ENCODE measurements around the gene EDNRA.

The EDNRA gene

DNA sequence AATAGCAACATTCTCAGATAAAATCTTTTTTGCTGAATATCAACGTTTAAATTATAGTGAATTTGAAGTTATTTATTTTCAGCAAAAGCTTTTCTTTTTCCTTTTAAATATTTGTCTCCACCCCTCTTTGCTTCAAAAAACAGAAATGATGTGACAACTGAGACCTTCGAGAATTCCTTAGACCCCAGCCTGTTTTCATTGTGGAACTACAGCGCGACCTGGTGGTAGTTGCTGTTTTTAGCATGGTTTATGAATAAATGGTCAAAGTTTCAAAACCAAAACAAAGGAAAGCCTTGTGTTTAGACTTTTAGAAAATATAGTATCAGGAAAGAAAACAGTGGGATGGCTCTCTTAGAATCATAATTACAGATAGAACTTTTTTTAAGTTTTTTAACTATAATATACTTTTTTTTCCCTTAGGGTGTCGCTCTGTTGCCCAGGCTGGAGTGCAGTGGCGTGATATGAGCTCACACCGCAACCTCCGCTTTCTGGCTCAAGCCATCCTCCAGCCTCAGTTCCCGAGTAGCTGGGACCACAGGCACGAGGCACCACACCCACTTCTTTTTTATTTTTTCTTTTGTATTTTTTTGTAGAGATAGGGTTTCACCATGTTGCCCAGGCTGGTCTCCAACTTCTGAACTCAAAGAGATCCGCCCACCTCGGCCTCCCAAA lies 109.5 kb downstream of the EDNRA start:
- peak; percentile 1 to 32 for DNase-seq

DNA sequence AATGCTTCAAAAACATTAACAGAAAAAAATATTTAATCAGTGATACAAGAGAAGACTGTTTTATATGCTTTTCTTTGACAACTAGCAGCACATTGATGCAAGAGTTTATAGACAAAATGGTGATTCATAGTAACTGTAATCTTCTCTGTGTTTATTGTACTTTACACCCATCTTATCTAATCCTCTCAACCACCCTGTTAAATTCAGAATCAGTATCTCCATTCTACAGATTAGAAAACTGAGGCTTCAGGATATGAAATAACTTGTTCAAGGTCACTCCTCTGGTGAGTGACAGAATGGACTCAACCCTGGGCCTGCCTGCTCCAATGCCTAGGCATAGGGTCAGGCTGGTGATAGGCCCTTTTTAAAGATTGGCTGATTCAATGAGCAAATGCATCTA lies 110.2 kb downstream of the EDNRA start:
- DNase-seq = no peak

DNA sequence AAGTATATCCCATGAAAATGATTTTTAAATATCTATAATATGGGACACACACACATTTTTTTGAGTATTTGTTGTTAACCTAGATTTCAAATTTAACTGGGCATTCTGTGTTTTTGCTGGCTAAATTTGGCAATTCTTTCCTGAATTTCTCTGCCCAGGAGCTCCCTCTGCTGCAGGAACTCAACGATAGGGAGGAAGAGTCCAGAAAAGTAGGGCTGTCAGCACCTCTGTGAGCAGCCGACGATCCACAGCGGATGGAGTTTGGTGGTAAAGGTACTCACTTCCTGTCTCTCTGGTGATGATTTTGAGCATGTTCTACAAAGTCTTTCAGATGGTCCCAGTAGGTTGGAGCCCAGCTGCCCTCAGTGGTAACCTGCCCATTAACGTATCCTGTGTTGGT lies 113.2 kb downstream of the EDNRA start:
- no peak for DNase-seq

All from NCI-H524 (cell line).